HEK293T (cell line): ENCODE results near the gene PAOX.

Source experiments
- SP1 ChIP-seq: fragments of 450-650 bp; IDR thresholded peaks from 2 replicates; pipeline ENCODE4 v1.6.1; 2017
- SUZ12 ChIP-seq: fragments of 450-650 bp; IDR thresholded peaks from 2 replicates; pipeline ENCODE4 v1.6.1; 2016; ENCODE audit warnings: mild to moderate bottlenecking
- ZNF384 ChIP-seq: fragments of 450-650 bp; IDR thresholded peaks from 2 replicates; pipeline ENCODE4 v1.6.1; 2016

DNA sequence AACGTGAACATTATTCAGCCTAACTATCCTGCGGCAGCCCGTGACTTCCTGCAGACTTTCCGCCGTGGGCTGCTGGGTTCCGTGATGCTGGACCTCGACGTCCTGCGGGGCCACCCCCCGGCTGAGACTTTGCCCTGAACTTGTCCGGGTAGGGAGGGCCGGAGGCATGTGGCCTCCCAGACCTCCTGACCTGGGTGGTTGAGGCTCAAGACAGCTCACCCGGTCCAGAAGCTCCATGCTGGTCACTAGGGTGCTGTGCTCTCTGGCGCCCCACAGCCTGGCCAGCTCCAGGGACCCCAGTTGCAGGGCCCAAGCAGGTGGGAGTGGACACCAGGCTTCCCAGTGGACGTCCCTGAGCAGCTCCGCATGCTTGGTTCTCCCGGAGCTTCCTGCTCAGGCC lies 41.0 kb downstream of the PAOX start:
- TF ChIP-seq SP1 (no peak), ZNF384 (no peak), SUZ12 (no peak)
